Measurements from ENCODE around the gene PHYKPL. TPM values are rescaled to one million over a fixed set of nuclear protein-coding genes. Genes with fewer than 3 reads are reported as not detected.

PHYKPL gene
- total RNA-seq, 1 donor from 2014 or later, result 205 TPM

- peaks cover 31% of the 10 kb centered on the region for H3K27me3 Mint-ChIP-seq
- CTCF ChIA-PET, result no interaction called here
- H3K27ac Mint-ChIP-seq, result no peak overlapping the region
- no peaks in the 10 kb centered on the region for H3K4me1 Mint-ChIP-seq
- POLR2A ChIA-PET, result no interaction called here
- H3K4me3 Mint-ChIP-seq, result no peak overlapping the region
- no peaks in the 10 kb centered on the region for H3K9me3 Mint-ChIP-seq
- no peak for TF ChIP-seq CTCF (IDR thresholded peaks at IDR 0.05)
- no peak for ATAC-seq (ENCODE audit: low read depth)
- intact Hi-C loops (cut with micrococcal nuclease), result no loop called here
- no peak for DNase-seq
- H3K36me3 Mint-ChIP-seq (ENCODE audit: low read depth), result no peaks in the 10 kb centered on the region
Measured at GRCh38 chr5:178192244-178192643, 40.4 kb downstream of the PHYKPL start.

GRCh38 chr5:178191661-178192060 lies 40.9 kb downstream of the PHYKPL start:
- TF ChIP-seq CTCF (IDR thresholded peaks at IDR 0.05), result no peak
- H3K36me3 Mint-ChIP-seq (ENCODE audit: low read depth), result no peaks in the 10 kb centered on the region
- H3K9me3 Mint-ChIP-seq, result no peaks in the 10 kb centered on the region
- intact Hi-C loops (cut with micrococcal nuclease), result no loop called here
- no peak overlapping the region for H3K4me3 Mint-ChIP-seq
- no peak overlapping the region for H3K27ac Mint-ChIP-seq
- POLR2A ChIA-PET, result no interaction called here
- no peak for ATAC-seq (ENCODE audit: low read depth)
- CTCF ChIA-PET, result no interaction called here
- H3K4me1 Mint-ChIP-seq, result no peaks in the 10 kb centered on the region
- DNase-seq, result no peak
- peaks cover 31% of the 10 kb centered on the region for H3K27me3 Mint-ChIP-seq

GRCh38 chr5:178189433-178189832 lies 43.2 kb downstream of the PHYKPL start:
- ChIA-PET POLR2A (interaction anchor here (0.7 kb wide), 1 partner anchor 16 kb away, joined by 7 read pairs; no protein-coding TSS in a partner anchor), CTCF (no interaction called here)
- Mint-ChIP-seq H3K36me3 (ENCODE audit: low read depth) (no peaks in the 10 kb centered on the region), H3K4me3 (no peak overlapping the region), H3K27me3 (peaks cover 24% of the 10 kb centered on the region), H3K9me3 (no peaks in the 10 kb centered on the region), H3K4me1 (no peaks in the 10 kb centered on the region), H3K27ac (no peak overlapping the region)
- TF ChIP-seq CTCF (IDR thresholded peaks at IDR 0.05), result no peak
- ATAC-seq (ENCODE audit: low read depth) (no peak), DNase-seq (no peak)
- intact Hi-C loops (cut with micrococcal nuclease), result no loop called here

GRCh38 chr5:178187014-178187413 lies 45.6 kb downstream of the PHYKPL start, which contains the start of gene GMCL2:
TSS of gene GMCL2 (minus strand) at chr5:178187371. CDS start at chr5:178187299, 72 bp downstream.
- Mint-ChIP-seq H3K36me3 (ENCODE audit: low read depth) (no peaks in the 10 kb centered on the region), H3K4me1 (no peaks in the 10 kb centered on the region), H3K27ac (no peak within 1 kb of the TSS), H3K9me3 (no peaks in the 10 kb centered on the region), H3K4me3 (no peak within 1 kb of the TSS), H3K27me3 (peaks cover 11% of the 10 kb centered on the region)
- POLR2A ChIA-PET, result no interaction called here
- intact Hi-C loops (cut with micrococcal nuclease), result no loop called here
- no peak for TF ChIP-seq CTCF (IDR thresholded peaks at IDR 0.05)
- CTCF ChIA-PET, result no interaction called here
- DNase-seq (no peak), ATAC-seq (ENCODE audit: low read depth) (no peak)

GRCh38 chr5:178186427-178186826 lies 46.2 kb downstream of the PHYKPL start:
- Mint-ChIP-seq H3K27me3 (peaks cover 11% of the 10 kb centered on the region), H3K4me3 (no peak overlapping the region), H3K36me3 (ENCODE audit: low read depth) (no peaks in the 10 kb centered on the region), H3K4me1 (no peaks in the 10 kb centered on the region), H3K9me3 (no peaks in the 10 kb centered on the region), H3K27ac (no peak overlapping the region)
- ChIA-PET CTCF (no interaction called here), POLR2A (no interaction called here)
- intact Hi-C loops (cut with micrococcal nuclease), result no loop called here
- TF ChIP-seq CTCF (IDR thresholded peaks at IDR 0.05), result no peak
- ATAC-seq (ENCODE audit: low read depth) (no peak), DNase-seq (no peak)

All from activated B cell treated with CpG ODN at 0.5 μM for 24 hours (primary cell).